ENCODE results near the gene HK2.
"Not testable (repeated sequence)": the region's sequence is repeated elsewhere in the genome, so short reads cannot be mapped to it uniquely, and the experiment has no call there.

The HK2 gene

GRCh38 chr2:74889159-74889558, 55.2 kb downstream of the HK2 start:
- no peak for DNase-seq (ENCODE audit: low read depth)
- H3K4me3 ChIP-seq (replicated peaks; ENCODE audit: low read depth, low read length) = no peak overlapping the region
- TF ChIP-seq CTCF (IDR thresholded peaks at IDR 0.05; ENCODE audit: low read length, missing control alignments) = no peak

GRCh38 chr2:74890711-74891110, 56.8 kb downstream of the HK2 start:
- no peak overlapping the region for H3K4me3 ChIP-seq (replicated peaks; ENCODE audit: low read depth, low read length)
- no peak for DNase-seq (ENCODE audit: low read depth)

GRCh38 chr2:74891136-74891764, 57.3 kb downstream of the HK2 start:
- H3K4me3 ChIP-seq (replicated peaks; ENCODE audit: low read depth, low read length) = no peak overlapping the region
- no peak for TF ChIP-seq CTCF (IDR thresholded peaks at IDR 0.05; ENCODE audit: low read length, missing control alignments)
- no peak for DNase-seq (ENCODE audit: low read depth)

More at GRCh38 chr2:74890711-74891110, 56.8 kb downstream of the HK2 start:
- TF ChIP-seq CTCF (IDR thresholded peaks at IDR 0.05; ENCODE audit: low read length, missing control alignments) = no peak

- DNase-seq (ENCODE audit: low read depth) = peak; percentile 70
- H3K4me3 ChIP-seq (replicated peaks; ENCODE audit: low read depth, low read length) = not testable (repeated sequence)
Measured at GRCh38 chr2:74891816-74892215, 57.9 kb downstream of the HK2 start.

GRCh38 chr2:74892609-74893008, 58.7 kb downstream of the HK2 start:
- no peak overlapping the region for H3K4me3 ChIP-seq (replicated peaks; ENCODE audit: low read depth, low read length)
- no peak for DNase-seq (ENCODE audit: low read depth)
- no peak for TF ChIP-seq CTCF (IDR thresholded peaks at IDR 0.05; ENCODE audit: low read length, missing control alignments)

GRCh38 chr2:74893332-74893731, 59.4 kb downstream of the HK2 start:
- no peak overlapping the region for H3K4me3 ChIP-seq (replicated peaks; ENCODE audit: low read depth, low read length)
- TF ChIP-seq CTCF (IDR thresholded peaks at IDR 0.05; ENCODE audit: low read length, missing control alignments) = no peak
- peak; percentile 84 for DNase-seq (ENCODE audit: low read depth)

GRCh38 chr2:74894272-74894981, 60.5 kb downstream of the HK2 start:
- no peak for TF ChIP-seq CTCF (IDR thresholded peaks at IDR 0.05; ENCODE audit: low read length, missing control alignments)
- H3K4me3 ChIP-seq (replicated peaks; ENCODE audit: low read depth, low read length) = no peak overlapping the region
- DNase-seq (ENCODE audit: low read depth) = peak; percentile 93
